ENCODE measurements around the gene SORT1.

The SORT1 gene

DNA sequence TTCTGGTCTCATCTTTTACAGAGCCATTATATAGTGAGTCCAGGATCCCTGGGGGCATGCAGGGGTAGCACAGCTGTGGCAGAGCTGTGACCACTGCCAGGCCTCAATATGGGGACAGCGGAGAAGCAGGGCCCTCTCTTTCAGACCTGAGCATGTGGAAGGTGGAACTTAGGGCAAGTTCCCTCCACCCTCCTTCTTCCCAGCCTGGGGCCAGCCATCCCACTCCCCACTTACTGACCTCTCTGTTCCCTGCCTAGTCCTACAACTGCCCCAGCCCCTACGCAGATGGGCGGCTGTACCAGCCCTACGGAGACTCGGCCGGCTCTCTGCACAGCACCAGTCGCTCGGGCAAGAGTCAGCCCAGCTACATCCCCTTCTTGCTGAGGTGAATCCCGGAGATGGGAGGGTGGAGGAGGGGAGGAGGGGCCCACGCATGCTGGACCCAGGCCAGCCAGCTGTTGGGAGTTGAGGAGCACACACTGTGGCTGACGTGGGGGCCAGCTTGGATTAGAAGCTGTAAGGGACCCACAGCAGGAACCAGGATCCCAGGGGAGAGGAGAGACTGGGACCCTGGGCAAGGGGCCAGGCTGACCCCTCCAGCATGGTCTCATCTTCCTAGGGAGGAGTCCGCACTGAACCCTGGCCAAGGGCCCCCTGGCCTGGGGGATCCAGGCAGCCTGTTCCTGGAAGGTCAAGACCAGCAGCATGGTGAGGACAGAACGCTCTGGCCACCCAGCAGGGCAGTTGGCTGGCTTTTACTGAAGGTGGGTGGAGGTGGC lies 125.5 kb downstream of the SORT1 start:
- no peak for DNase-seq

DNA sequence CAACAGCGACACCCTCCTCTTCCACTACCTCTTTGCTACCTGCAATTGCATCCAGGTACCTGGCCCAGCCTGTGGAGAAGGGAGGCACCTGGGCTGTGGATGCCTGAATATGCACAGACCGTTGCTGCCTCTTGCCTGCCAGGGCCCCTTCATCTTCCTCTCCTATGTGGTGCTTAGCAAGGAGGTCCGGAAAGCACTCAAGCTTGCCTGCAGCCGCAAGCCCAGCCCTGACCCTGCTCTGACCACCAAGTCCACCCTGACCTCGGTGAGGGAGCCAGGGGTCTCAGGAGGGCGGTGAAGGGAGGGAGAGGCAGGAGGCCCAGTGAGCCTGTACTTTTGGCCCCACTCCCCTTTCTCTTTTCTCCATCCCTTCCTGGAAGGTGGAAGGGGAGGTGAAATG lies 126.3 kb downstream of the SORT1 start:
- DNase-seq: no peak

DNA sequence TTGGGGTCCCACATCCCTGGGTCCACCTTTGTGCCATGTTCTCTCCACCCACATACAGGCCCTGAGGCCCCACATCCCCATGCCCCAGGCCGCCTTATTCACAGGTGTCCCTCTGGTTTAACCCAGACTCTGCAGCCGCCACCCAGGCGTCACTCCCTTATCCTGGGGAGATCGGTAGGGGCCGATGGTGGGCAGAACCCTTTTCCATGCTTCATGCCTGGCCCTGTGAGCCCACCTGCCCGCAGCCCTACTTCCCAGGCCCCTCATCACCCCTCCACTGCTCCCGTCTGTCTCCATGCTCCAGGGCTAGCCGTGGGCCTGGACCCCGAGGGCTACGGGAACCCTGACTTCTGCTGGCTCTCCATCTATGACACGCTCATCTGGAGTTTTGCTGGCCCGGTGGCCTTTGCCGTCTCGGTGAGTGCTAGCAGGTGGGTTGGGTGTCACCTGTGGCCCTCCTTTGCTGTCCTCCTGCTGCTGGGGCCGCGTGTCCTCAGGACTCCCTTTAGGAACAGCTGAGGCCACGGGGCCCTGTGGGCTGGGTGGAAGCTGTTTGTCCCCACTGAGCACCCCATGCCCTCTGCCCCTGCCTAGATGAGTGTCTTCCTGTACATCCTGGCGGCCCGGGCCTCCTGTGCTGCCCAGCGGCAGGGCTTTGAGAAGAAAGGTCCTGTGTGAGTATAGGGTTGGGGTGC lies 126.9 kb downstream of the SORT1 start:
- no peak for DNase-seq

DNA sequence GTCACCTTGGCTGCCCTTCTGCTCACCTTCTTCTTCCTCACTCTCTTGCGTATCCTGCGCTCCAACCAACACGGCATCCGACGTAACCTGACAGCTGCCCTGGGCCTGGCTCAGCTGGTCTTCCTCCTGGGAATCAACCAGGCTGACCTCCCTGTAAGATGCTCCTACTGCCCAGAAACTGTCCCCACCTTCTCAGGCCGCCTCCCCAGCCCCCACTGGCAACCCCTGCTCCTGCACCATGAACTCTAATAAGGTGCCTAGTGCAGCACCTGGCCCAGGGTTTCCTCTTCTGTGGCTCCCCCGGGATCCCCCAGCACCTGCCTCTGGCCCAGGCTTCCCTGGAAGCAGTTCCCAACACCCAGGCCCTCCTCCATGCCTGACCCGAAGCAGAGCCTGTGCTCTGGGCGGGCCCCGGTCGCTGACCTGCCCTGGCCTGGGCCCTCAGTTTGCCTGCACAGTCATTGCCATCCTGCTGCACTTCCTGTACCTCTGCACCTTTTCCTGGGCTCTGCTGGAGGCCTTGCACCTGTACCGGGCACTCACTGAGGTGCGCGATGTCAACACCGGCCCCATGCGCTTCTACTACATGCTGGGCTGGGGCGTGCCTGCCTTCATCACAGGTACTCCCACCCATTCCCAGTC lies 127.6 kb downstream of the SORT1 start:
- DNase-seq: no peak

DNA sequence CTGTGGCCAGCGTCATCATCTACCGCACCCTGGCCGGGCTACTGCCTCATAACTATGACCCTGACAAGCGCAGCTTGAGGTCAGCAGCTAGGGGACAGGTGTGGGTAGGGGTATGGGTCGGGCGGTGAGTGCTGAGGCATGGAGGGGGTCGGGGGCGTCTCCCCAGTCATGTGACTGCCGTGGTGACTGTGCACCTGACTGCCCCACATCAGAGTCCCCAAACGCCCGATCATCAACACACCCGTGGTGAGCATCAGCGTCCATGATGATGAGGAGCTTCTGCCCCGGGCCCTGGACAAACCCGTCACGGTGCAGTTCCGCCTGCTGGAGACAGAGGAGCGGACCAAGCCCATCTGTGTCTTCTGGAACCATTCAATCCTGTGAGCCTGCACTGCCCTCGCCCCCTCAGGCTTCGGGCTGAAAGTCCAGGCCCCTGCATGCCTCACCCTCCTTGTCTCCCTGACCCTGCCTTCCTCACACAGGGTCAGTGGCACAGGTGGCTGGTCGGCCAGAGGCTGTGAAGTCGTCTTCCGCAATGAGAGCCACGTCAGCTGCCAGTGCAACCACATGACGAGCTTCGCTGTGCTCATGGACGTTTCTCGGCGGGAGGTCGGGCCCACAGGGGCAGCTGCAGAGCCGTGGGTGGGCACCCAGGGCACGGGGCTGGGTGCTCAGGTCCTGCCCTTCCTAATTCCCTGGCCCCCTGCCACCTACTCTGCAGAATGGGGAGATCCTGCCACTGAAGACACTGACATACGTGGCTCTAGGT lies 128.3 kb downstream of the SORT1 start:
- DNase-seq: no peak

DNA sequence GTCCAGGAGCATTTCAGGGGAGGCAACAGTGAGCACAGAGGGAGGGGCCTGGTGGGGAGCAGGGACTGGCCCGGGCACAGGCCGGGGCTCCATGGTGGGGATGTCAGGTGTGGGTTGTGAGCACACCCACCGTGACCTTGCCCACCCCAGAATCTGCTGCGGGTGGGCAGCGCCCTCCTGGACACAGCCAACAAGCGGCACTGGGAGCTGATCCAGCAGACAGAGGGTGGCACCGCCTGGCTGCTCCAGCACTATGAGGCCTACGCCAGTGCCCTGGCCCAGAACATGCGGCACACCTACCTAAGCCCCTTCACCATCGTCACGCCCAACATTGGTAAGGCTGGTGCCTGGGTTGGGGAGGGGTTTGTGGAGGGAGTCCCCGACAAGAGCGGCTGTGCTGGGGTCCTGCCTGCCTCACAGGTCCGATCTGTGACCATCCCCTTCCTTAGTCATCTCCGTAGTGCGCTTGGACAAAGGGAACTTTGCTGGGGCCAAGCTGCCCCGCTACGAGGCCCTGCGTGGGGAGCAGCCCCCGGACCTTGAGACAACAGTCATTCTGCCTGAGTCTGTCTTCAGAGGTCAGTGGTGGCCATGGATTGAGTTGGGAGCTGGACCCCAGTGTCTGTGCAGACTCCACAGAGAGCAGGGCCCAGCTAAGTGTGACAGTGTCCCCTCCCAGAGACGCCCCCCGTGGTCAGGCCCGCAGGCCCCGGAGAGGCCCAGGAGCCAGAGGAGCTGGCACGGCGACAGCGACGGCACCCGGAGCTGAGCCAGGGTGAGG lies 129.1 kb downstream of the SORT1 start:
- DNase-seq: no peak

DNA sequence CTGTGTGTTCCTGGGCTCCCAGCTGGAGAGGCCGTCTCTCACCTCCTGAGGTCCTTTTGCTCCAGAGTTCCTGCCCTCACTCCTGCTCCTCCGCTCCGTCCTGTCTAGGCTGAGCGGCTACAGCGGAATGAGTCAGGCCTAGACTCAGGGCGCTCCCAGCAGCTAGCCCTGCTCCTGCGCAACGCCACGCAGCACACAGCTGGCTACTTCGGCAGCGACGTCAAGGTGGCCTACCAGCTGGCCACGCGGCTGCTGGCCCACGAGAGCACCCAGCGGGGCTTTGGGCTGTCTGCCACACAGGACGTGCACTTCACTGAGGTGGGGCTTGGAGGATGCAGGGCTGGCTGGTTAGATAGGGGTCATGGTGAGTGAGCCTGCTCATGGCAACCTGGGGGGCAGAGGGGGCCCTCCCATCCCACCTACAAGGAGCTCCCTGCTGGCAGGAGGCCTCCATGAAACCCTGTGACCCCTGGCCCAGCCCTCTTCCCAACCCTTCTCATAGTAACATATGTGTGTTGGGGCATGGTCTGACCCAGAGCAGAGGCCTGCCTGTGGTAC lies 129.9 kb downstream of the SORT1 start:
- no peak for DNase-seq

DNA sequence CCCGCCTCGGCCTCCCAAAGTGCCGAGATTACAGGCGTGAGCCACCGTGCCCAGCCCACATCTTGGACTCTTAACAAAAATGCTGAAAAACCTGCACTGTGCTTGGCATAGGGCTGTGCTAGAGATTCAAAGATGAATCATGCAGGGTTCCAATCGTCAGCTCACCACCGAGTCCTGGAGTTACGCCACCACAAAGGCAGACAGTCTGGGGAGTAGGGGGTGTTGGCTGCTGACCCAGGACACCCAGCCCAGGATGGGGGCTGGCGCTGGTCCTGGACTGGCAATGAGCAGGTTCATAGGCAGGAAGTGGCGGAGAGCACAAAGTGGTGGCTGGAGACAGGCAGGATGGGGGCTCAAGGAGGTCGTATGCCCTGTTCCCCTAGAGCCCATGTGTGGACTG lies 130.8 kb downstream of the SORT1 start:
- DNase-seq: no peak

DNA sequence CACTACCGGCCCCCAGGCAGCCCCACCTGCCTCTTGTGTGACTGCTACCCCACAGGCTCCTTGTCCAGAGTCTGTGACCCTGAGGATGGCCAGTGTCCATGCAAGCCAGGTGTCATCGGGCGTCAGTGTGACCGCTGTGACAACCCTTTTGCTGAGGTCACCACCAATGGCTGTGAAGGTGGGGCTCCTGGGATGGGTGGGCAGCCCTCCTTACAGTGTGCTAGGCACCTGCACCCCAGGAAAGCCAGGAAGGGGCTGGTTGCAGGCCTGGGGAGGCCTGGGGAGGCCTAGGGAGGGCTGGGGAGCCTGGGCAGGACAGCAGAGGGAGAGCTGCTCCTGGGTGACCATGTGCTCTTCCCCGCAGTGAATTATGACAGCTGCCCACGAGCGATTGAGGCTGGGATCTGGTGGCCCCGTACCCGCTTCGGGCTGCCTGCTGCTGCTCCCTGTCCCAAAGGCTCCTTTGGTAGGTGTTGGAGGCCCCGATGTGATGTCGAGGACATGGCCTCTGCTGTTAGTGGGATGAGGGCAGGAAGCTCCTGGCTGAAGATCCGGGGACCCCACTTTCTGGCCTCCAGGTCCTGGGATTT lies 131.9 kb downstream of the SORT1 start:
- DNase-seq: no peak

DNA sequence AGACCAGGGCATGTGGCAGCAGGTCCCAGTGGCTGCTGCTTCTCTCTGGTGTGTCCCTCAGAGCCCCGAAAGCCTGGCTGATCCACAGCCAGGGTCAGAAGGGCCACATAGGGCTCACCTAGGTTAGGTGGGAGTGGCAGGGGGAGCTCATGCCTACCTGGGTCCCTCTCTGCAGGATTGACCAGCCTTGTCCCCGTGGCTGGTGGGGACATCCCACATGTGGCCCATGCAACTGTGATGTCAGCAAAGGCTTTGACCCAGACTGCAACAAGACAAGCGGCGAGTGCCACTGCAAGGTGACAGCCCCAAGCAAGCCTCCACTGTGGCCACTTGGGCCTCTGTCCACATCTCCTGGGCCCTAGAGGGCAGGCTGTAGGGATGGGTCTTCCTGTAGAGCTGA lies 132.7 kb downstream of the SORT1 start:
- no peak for DNase-seq

DNA sequence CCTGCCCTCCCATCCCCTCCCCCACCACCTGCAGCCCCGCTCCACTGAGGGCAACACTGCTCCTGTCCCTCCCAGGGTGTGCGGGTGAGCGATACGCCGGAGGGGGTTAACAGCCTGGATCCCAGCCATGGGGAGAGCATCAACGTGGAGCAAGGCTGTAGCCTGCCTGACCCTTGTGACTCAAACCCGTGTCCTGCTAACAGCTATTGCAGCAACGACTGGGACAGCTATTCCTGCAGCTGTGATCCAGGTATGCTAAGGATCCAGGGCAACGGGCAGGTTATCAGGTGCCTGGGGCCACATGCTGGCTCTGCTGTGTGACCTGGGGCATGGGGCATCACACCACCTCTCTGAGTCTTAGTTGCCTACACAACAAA lies 133.4 kb downstream of the SORT1 start:
- DNase-seq: no peak

DNA sequence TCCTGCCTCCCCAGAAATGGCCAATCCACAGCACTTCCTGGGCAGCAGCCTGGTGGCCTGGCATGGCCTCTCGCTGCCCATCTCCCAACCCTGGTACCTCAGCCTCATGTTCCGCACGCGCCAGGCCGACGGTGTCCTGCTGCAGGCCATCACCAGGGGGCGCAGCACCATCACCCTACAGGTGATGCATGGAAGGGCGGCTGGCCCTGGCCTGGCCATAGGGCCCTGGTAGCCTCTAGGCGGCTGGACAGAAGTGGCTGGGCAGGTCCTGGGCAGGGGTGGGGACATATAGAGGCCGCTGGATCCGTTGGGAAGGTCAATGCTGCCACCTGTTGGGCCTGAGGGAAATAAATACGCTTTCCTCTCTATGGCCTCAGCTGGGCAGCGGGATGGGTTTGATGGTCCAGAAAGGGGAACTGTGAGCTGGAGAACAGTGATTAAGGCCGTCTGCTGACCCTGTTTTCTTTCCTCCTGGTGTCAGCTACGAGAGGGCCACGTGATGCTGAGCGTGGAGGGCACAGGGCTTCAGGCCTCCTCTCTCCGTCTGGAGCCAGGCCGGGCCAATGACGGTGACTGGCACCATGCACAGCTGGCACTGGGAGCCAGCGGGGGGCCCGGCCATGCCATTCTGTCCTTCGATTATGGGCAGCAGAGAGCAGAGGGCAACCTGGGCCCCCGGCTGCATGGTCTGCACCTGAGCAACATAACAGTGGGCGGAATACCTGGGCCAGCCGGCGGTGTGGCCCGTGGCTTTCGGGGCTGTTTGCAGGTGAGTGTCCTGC lies 133.9 kb downstream of the SORT1 start:
- peak; percentile 40 to 49 for DNase-seq

DNA sequence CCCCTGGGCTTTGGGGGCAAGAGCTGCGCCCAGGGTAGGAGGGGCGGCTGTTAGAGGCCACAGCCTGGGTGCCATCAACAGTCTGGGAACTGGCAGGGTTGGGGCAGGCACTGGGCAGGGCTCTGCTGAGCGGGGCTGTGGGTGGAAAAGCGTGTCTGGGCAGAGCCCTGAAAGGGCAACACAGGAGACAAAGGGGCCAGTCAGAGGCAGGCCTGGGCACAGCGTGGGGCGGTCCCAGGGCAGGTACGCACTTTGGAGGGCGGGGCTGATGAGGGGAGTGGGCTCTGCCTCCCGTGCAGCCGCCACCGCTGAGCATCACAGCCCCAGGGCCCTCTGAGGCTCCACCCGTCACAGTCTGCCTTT lies 134.5 kb downstream of the SORT1 start:
- no peak for DNase-seq

DNA sequence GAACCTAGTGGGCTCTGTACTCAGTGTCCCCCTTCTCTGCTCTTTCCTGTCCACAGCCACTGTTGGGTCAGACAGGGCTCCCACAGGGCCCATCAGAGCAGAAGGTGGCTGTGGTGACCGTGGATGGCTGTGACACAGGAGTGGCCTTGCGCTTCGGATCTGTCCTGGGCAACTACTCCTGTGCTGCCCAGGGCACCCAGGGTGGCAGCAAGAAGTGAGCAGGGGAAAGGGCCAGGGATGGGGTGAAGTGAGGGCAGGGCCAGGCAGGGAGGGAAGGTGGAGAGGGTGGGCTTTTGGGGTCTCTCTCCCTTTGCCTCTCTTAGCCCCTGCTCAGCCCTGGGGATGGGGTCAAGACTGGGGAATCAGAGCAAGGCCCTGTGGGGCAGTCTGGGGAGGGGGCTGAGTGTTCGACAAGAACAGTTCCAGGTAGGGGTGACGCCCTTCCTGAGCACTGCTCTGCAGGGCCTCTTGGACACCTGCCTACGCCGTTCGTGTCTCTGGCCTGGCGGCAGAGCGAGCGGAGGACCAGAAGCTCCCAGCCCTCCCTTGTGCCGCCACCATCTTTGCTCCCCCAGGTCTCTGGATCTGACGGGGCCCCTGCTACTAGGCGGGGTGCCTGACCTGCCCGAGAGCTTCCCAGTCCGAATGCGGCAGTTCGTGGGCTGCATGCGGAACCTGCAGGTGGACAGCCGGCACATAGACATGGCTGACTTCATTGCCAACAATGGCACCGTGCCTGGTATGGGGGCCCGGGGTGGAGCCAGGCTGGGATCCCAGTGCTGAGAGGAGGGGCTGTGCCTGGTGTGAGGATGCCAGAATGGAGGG lies 135.3 kb downstream of the SORT1 start:
- no peak for DNase-seq

DNA sequence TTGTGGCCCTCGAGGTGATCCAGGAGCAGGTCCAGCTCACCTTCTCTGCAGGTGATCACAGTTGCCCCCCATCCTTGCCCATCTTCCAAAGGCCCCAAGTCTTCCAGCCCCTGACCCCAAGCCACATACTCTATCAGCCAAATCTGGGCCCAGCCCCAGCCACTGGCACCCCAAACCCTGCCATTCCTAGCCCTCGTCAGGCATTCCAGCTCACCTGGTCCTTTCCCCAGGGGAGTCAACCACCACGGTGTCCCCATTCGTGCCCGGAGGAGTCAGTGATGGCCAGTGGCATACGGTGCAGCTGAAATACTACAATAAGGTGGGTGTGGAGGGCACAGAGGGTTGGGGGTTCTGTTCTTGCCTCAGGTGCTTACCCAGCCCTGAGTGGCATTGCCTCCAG lies 136.1 kb downstream of the SORT1 start:
- no peak for DNase-seq

DNA sequence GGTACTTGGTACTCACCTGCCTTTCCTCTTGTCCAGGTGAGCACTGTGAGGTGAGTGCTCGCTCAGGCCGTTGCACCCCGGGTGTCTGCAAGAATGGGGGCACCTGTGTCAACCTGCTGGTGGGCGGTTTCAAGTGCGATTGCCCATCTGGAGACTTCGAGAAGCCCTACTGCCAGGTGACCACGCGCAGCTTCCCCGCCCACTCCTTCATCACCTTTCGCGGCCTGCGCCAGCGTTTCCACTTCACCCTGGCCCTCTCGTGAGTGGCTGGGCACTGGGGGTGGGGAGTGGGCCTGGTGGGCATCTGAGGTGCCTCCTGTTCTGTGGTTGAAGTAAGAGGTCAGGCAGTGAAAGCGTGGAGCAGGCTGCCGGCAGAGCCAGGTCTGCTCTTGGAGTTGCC lies 136.7 kb downstream of the SORT1 start:
- no peak for DNase-seq

DNA sequence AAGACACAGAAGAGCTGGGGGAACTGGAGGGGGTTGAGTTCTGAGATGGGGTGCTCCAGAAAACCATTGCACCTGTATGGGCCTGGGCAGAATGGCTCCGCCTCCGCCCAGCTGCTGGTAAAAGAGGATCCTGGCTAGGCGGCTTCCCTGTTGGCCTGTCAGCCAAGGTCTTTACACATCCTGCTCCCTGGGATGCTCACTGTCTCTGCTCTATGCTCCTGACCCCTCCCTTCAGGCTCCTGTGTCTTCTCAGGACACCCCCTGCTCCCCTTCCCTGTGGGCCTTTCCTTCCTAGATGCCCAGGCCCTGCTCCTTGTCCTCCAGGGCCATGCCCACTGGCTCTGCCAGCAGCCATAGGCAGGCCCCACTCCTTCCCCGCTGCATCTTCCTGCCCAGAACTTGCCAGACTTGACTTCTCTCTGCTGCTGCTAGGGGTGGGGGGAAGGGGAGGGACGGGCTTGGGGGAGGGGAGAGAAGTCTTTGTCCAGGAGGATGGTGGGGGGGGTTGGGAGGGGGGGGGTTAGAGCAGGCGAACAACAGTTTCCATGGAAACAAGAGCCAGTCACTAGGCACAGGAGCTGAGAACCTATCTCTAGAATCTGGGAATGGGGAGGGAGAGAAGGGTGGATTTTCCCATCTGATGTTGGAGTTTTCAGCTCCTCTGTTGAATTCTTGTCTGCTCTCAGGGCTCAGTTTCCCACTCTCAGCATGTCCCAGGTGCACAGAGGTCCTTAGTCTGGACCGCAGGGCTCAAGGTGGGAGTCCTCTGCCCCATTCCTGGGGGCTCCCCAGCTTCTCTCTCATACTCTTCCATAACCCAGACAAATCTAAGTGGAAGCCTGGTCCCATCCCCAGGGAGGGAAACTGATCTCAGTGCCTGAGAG lies 137.8 kb downstream of the SORT1 start:
- DNase-seq: no peak

Data from Kasumi-1 (cell line).